ENCODE results near the gene NDUFA8. TPM values are rescaled to one million over a fixed set of nuclear protein-coding genes. Genes with fewer than 3 reads are reported as not detected.

The NDUFA8 gene
- total and polyA plus RNA-seq, 8 donors: 42.9 to 61.5 (median 49.9) TPM

DNA sequence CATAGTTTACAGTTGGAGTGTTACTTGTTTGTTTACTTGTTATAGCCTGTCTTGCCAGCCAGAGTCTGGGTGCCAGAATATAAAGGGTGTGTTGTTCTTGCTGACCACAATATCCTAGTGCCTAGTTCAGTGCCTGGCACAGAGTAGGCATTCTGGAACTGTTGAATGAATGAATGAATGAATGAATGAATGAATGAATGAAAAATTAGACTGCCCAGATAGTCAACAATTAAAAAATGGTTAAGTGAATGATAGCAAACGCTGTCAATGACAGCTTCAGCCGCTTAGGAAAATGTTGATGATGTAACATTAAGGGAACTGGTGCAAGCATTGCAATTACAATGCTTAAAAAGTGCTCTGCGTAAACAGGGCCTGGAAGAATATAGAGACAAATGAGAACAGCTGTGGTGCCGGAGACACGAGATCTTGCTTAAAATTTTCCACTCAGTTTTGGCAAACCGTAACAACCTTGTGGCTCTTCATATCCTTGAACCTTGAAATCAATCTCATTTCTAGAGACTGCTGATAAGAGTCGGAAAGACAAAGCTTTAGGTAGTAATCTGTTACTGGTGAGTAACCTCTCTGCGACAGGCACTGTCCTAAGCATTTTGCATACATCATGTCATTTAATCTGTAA, 61.8 kb downstream of the NDUFA8 start:
- Histone ChIP-seq H3K27ac (no peak overlapping the region), H3K4me1 (peaks cover 6 to 18% of the 10 kb centered on the region in 2 donors), H3K9me3 (no peaks in the 10 kb centered on the region), H3K4me3 (no peak overlapping the region), H3K27me3 (no peaks in the 10 kb centered on the region), H3K36me3 (no peaks in the 10 kb centered on the region)
- intact Hi-C loops (cut with DNase I): loop anchor here in 1 of 2 donors (10.0 kb wide), 1 partner anchor 257 kb away; no protein-coding TSS in a partner anchor
- ATAC-seq (no peak), DNase-seq (no peak)
- TF ChIP-seq CTCF (IDR thresholded peaks at IDR 0.05): no peak

DNA sequence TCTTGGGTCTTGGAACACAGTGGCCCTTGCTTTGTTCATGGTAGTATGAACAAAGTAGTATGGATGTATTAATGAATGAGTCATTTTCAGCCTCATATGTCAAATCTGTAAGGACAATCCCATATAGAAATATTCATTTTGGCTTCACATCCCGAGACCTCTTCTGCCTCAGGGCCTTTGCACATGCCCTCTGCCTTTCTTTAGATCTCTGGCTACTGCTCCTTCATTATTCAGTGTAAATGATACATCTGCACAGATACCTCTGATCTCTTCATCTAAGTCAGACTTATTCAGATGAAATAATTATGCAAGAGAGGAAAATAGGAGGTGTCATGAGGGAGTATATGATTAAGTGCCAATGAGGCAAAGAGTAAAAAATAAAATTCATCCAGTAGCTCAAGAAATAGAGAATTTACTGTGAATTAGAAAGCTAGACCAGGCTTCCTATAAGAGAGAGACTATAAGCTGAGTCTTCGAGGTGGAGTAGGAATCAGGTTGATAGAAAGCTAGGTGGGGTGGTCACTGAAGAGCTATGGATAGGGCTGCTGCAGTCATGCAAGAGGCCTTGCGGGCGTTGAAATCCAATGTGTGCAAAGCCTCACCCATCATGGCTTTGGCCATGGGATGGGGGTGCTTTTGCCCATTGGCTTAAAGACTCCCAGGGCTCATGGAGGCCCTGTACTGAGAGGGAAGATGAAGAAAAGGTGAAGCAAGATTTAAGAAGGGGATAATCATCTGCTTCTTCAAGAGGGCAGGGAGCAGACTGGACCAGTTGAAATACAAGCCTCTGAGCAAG, 62.8 kb downstream of the NDUFA8 start:
- intact Hi-C loops (cut with DNase I): loop anchor here in 1 of 2 donors (10.0 kb wide), 1 partner anchor 258 kb away; no protein-coding TSS in a partner anchor
- Histone ChIP-seq H3K27me3 (no peaks in the 10 kb centered on the region), H3K9me3 (no peaks in the 10 kb centered on the region), H3K36me3 (no peaks in the 10 kb centered on the region), H3K27ac (no peak overlapping the region), H3K4me1 (peaks cover 6 to 28% of the 10 kb centered on the region in 2 donors), H3K4me3 (no peak overlapping the region)
- no peak for DNase-seq
- ATAC-seq: no peak
- no peak for TF ChIP-seq CTCF (IDR thresholded peaks at IDR 0.05)

DNA sequence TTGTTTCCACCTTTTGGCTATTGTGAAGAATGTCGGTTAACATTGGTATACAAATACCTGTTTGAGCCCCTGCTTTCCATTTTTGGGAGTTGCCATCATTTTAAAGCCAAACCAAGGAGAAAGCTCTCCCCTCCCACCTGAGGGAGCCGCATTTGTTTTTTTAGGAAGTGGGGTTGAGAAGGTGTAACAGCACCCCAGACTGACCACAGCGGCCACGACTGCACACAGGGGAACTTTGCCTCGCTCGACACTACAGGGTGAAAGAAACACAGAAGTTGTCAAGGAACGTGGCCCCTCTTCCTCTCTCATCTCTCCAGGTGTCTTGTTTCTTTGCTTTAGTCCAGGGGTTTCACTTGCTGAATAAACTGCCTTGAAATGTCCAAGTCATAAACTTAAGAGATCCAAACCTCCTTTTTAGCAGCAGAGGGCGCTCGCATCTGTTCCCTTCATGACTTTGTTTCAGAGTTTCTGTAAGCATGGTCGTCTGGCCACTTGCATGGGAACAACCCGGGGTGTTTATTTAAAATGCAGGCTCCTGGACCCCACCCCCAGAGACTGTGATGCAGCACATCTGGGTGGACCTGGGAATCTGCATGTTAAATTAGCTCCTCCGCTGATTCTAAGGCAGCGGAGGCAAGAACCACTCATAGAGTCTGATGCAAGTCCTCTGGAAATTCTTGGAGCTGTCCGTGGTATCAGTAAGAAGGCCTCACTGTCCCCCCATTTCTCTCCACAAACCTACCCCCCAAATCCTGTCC, 64.4 kb downstream of the NDUFA8 start:
- peaks cover 6 to 38% of the 10 kb centered on the region in 2 donors for H3K4me1 ChIP-seq
- intact Hi-C loops (cut with DNase I): loop anchor here in 1 of 2 donors (10.0 kb wide), 1 partner anchor 260 kb away; no protein-coding TSS in a partner anchor
- no peak overlapping the region for H3K27ac ChIP-seq
- ATAC-seq (no peak), DNase-seq (peak in 2 of 4 donors; percentile 29 to 59)
- no peak overlapping the region for H3K4me3 ChIP-seq
- H3K27me3 ChIP-seq: no peaks in the 10 kb centered on the region
- peak; percentile 50 to 59 for TF ChIP-seq CTCF (IDR thresholded peaks at IDR 0.05)
- no peaks in the 10 kb centered on the region for H3K9me3 ChIP-seq
- no peaks in the 10 kb centered on the region for H3K36me3 ChIP-seq

Small RNAs within 50 kb of the gene (microRNA-seq; reads per million reads assigned to microRNA genes)
- gene MIR4478: 0 reads per million in 2 donors

Other genes starting within 250 kb of the NDUFA8 start
- gene TTLL11, start 66.5 kb downstream of the NDUFA8 start, total RNA-seq: 1 to 10 TPM; 5.4 to 9.8 TPM
- gene TTLL11, start 66.5 kb downstream of the NDUFA8 start, polyA plus RNA-seq (ENCODE audit: insufficient read length in 6 of 6): 10 to 100 TPM in 2 of 6 donors, 1 to 10 TPM in 4; 8.4 to 11.6 (median 9.5) TPM
- 1 to 10 TPM in 1 of 2 donors, not detected in 1; 3.0 TPM for gene MORN5, start 129 bp upstream of the NDUFA8 start, total RNA-seq
- 1 to 10 TPM; 1.2 to 7.2 (median 4.3) TPM for gene MORN5, start 129 bp upstream of the NDUFA8 start, polyA plus RNA-seq (ENCODE audit: insufficient read length in 6 of 6)
- 1 to 10 TPM; 4.8 to 9.1 TPM for gene LHX6, start 69.2 kb upstream of the NDUFA8 start, total RNA-seq
- 10 to 100 TPM; 17.6 to 25.4 (median 18.6) TPM for gene LHX6, start 69.2 kb upstream of the NDUFA8 start, polyA plus RNA-seq (ENCODE audit: insufficient read length in 6 of 6)
- gene RBM18, start 105.1 kb upstream of the NDUFA8 start, total RNA-seq: 10 to 100 TPM; 17.8 to 21.6 TPM
- 10 to 100 TPM; 27.9 to 38.7 (median 30.1) TPM for gene RBM18, start 105.1 kb upstream of the NDUFA8 start, polyA plus RNA-seq (ENCODE audit: insufficient read length in 6 of 6)
- gene MRRF, start 105.1 kb upstream of the NDUFA8 start, total RNA-seq: 10 to 100 TPM; 21.3 to 35.7 TPM
- gene MRRF, start 105.1 kb upstream of the NDUFA8 start, polyA plus RNA-seq (ENCODE audit: insufficient read length in 6 of 6): 10 to 100 TPM; 36.4 to 53.0 (median 42.0) TPM
- gene PTGS1, start 211.2 kb upstream of the NDUFA8 start, total RNA-seq: 10 to 100 TPM; 12.9 to 16.3 TPM
- 1 to 10 TPM; 3.8 to 5.4 (median 4.3) TPM for gene PTGS1, start 211.2 kb upstream of the NDUFA8 start, polyA plus RNA-seq (ENCODE audit: insufficient read length in 6 of 6)